Type B pancreatic cell (in vitro differentiated cells): ENCODE results near the gene NECTIN4. TPM values are rescaled to one million over a fixed set of nuclear protein-coding genes. Genes with fewer than 3 reads are reported as not detected.

ENCODE experiments used
- DNase-seq: peaks from one replicate; pipeline ENCODE4 v3.0.0; 2021; ENCODE audit warnings: mixed read lengths; ENCODE audit not compliant: unreplicated experiment; ENCODE audit errors: extremely low spot score
- H3K27ac Mint-ChIP-seq: 2 replicates; pipeline ENCODE4 v1.8.0; 2021; ENCODE audit warnings: mild to moderate bottlenecking, mixed read lengths
- H3K27me3 Mint-ChIP-seq: 2 replicates; pipeline ENCODE4 v1.8.0; 2021; ENCODE audit warnings: mixed read lengths
- H3K36me3 Mint-ChIP-seq: 2 replicates; pipeline ENCODE4 v1.8.0; 2021; ENCODE audit warnings: mixed read lengths
- H3K4me1 Mint-ChIP-seq: one replicate; pipeline ENCODE4 v1.8.0; 2021; ENCODE audit warnings: mixed read lengths; ENCODE audit not compliant: unreplicated experiment
- H3K4me3 Mint-ChIP-seq: 2 replicates; pipeline ENCODE4 v1.8.0; 2021; ENCODE audit warnings: mild to moderate bottlenecking, mixed read lengths
- H3K9me3 Mint-ChIP-seq: 2 replicates; pipeline ENCODE4 v1.8.0; 2021; ENCODE audit warnings: mixed read lengths
- CTCF ChIP-seq: fragments of 200-600 bp; sonication (generic); conservative IDR thresholded peaks from 2 replicates; pipeline ENCODE4 v1.5.0; 2021; ENCODE audit warnings: antibody characterized with exemption, mild to moderate bottlenecking
- total RNA-seq: library from RNA; stranded (reverse); gene quantifications from 2 replicates; pipeline ENCODE4 v1.2.1, GENCODE V29; 2021; ENCODE audit warnings: low replicate concordance

Gene NECTIN4
- total RNA-seq, 1 donor from 2014 or later = 57.7 TPM

- H3K4me3 Mint-ChIP-seq = peak overlapping the region; percentile 50
- DNase-seq = no peak
- peak overlapping the region; percentile 97 for H3K27ac Mint-ChIP-seq
- no peak for TF ChIP-seq CTCF
- H3K27me3 Mint-ChIP-seq = no peaks in the 10 kb centered on the region
- H3K36me3 Mint-ChIP-seq = peaks cover 15% of the 10 kb centered on the region
- H3K9me3 Mint-ChIP-seq = no peaks in the 10 kb centered on the region
- peaks cover 25% of the 10 kb centered on the region for H3K4me1 Mint-ChIP-seq
These were observed 9.8 kb downstream of the NECTIN4 start for GRCh38 chr1:161079436-161080110.

- Mint-ChIP-seq H3K4me1 (peaks cover 11% of the 10 kb centered on the region), H3K27me3 (no peaks in the 10 kb centered on the region), H3K4me3 (no peak overlapping the region), H3K27ac (no peak overlapping the region), H3K9me3 (no peaks in the 10 kb centered on the region), H3K36me3 (peaks cover 15% of the 10 kb centered on the region)
- no peak for TF ChIP-seq CTCF
- no peak for DNase-seq
These were observed 11.9 kb downstream of the NECTIN4 start for GRCh38 chr1:161077426-161077825.

GRCh38 chr1:161076410-161076809 is 12.9 kb downstream of the NECTIN4 start:
- H3K36me3 Mint-ChIP-seq = peaks cover 19% of the 10 kb centered on the region
- no peaks in the 10 kb centered on the region for H3K9me3 Mint-ChIP-seq
- peaks cover 11% of the 10 kb centered on the region for H3K4me1 Mint-ChIP-seq
- peak overlapping the region; percentile 86 for H3K27ac Mint-ChIP-seq
- no peak for DNase-seq
- H3K4me3 Mint-ChIP-seq = peak overlapping the region; percentile 55
- TF ChIP-seq CTCF = no peak
- no peaks in the 10 kb centered on the region for H3K27me3 Mint-ChIP-seq

- H3K4me1 Mint-ChIP-seq = no peaks in the 10 kb centered on the region
- no peak for TF ChIP-seq CTCF
- peaks cover 8% of the 10 kb centered on the region for H3K36me3 Mint-ChIP-seq
- peak overlapping the region; percentile 91 for H3K27ac Mint-ChIP-seq
- H3K9me3 Mint-ChIP-seq = no peaks in the 10 kb centered on the region
- no peaks in the 10 kb centered on the region for H3K27me3 Mint-ChIP-seq
- no peak for DNase-seq
- peak overlapping the region; percentile 55 for H3K4me3 Mint-ChIP-seq
These were observed 14.5 kb downstream of the NECTIN4 start for GRCh38 chr1:161074676-161075368.

- Mint-ChIP-seq H3K4me1 (no peaks in the 10 kb centered on the region), H3K4me3 (peak overlapping the region; percentile 11), H3K27me3 (no peaks in the 10 kb centered on the region), H3K27ac (peak overlapping the region; percentile 91), H3K9me3 (no peaks in the 10 kb centered on the region), H3K36me3 (peaks cover 4% of the 10 kb centered on the region)
- no peak for DNase-seq
- TF ChIP-seq CTCF = no peak
These were observed 15.8 kb downstream of the NECTIN4 start for GRCh38 chr1:161073474-161074121.
